Aorta (tissue), 5 donors: ENCODE results near the gene SMPD4. TPM values are rescaled to one million over a fixed set of nuclear protein-coding genes. Genes with fewer than 3 reads are reported as not detected.
"Not testable (repeated sequence)": the region's sequence is repeated elsewhere in the genome, so short reads cannot be mapped to it uniquely, and the experiment has no call there.

ENCODE experiments used
- ATAC-seq: fragments of 200-7000 bp; cut with Tn5 transposase; one replicate; pipeline ENCODE4 v1.9.1; 2022; ENCODE audit warnings: moderate library complexity; ENCODE audit not compliant: low FRiP score
- DNase-seq, 2 donors: peaks; one replicate each; pipeline ENCODE4 v3.0.0-alpha.2; 2020
- H3K27ac ChIP-seq, 2 donors: one replicate each; pipeline ENCODE4 v1.5.1; 2013; ENCODE audit warnings: low read length in 2 of 2, mild to moderate bottlenecking in 2 of 2, moderate library complexity in 2 of 2, control low read depth in 1 of 2, inconsistent platforms in 1 of 2, low read depth in 1 of 2
- H3K27me3 ChIP-seq, 2 donors: one replicate each; pipeline ENCODE4 v1.6.1; 2013; ENCODE audit warnings: control low read depth in 1 of 2, low read length in 1 of 2, mild to moderate bottlenecking in 1 of 2, moderate library complexity in 1 of 2; ENCODE audit not compliant: insufficient read depth in 2 of 2, control insufficient read depth in 1 of 2
- H3K36me3 ChIP-seq, 2 donors: one replicate each; pipeline ENCODE4 v1.6.1; 2013; ENCODE audit warnings: control low read depth in 1 of 2, low read length in 1 of 2, mild to moderate bottlenecking in 1 of 2; ENCODE audit not compliant: insufficient read depth in 2 of 2, control insufficient read depth in 1 of 2
- H3K4me1 ChIP-seq, 2 donors: one replicate each; pipeline ENCODE4 v1.6.1; 2013; ENCODE audit warnings: low read length in 2 of 2, control low read depth in 1 of 2, mild to moderate bottlenecking in 1 of 2, moderate library complexity in 1 of 2; ENCODE audit not compliant: insufficient read depth in 2 of 2, control insufficient read depth in 1 of 2
- H3K4me3 ChIP-seq, 2 donors: one replicate each; pipeline ENCODE4 v1.5.1; 2013; ENCODE audit warnings: low read length in 2 of 2, control low read depth in 1 of 2, mild to moderate bottlenecking in 1 of 2
- H3K9me3 ChIP-seq: one replicate; pipeline ENCODE4 v1.6.1; 2013; ENCODE audit warnings: mild to moderate bottlenecking, low read length; ENCODE audit not compliant: control insufficient read depth
- WGBS, 2 donors: extraction: QIAGEN DNeasy Blood & Tissue Kit; methylation state at CpG; one replicate each; pipeline ENCODE4 v1.1.7; 2013; 5-methylcytosine and 5-hydroxymethylcytosine counted together
- intact Hi-C, 2 donors: fragments of 100-400 bp; cut with DNase I; formaldehyde crosslinking; loops; one replicate each; pipeline versions ENCODE4 v1.14.2 to v1.15.0; 2022
- polyA plus RNA-seq, 2 donors: library from polyadenylated mRNA; stranded (reverse); fragments of 200-250 nt; gene quantifications; one replicate each; pipeline ENCODE4 v1.2.3, GENCODE V29; 2013
- total RNA-seq, 2 donors: library from RNA; stranded (reverse); fragmentation: NEBNext Ultra II Directional; extraction: Animal tissue kit (Norgen Biotek cat#: 25700); gene quantifications; one replicate each; pipeline ENCODE4 v1.2.1, GENCODE V29; 2021
- donor health status: healthy with polysubstance abuse.
- donor health status: Bipolar disorder and iron deficiency.
- donor health status: DM: no; HTN: no; CAD: no.
- donor health status: DM: no; HTN: no; CAD: no.
- donor health status: DM: yes; HTN: yes; CAD: no.

SMPD4 gene
- total and polyA plus RNA-seq, 4 donors = 14.4 to 60.7 (median 34.9) TPM

GRCh38 chr2:130152816-130153595, 28.4 kb downstream of the SMPD4 start:
- 92% methylated on average over 23 to 25 of the region's 25 CpGs for WGBS, 2 donors
- DNase-seq = peak in 1 of 2 donors; percentile 67
- no peak for ATAC-seq
- intact Hi-C loops = no loop called here
- Histone ChIP-seq H3K27me3 (no peaks in the 10 kb centered on the region), H3K4me3 (no peak overlapping the region), H3K36me3 (peaks cover 0 to 5% of the 10 kb centered on the region in 2 donors), H3K4me1 (no peaks in the 10 kb centered on the region), H3K27ac (no peak overlapping the region), H3K9me3 (no peaks in the 10 kb centered on the region)

- WGBS, 2 donors = 89 to 92% methylated on average over 11 to 27 of the region's 27 CpGs
- H3K36me3 ChIP-seq, H3K9me3 ChIP-seq, ATAC-seq, H3K27me3 ChIP-seq, H3K4me1 ChIP-seq, intact Hi-C loops, H3K4me3 ChIP-seq, H3K27ac ChIP-seq: not testable (repeated sequence)
- peak in 1 of 2 donors; percentile 41 for DNase-seq
Observed at GRCh38 chr2:130152136-130152815, 29.1 kb downstream of the SMPD4 start.

- H3K27me3 ChIP-seq, intact Hi-C loops, H3K27ac ChIP-seq, H3K9me3 ChIP-seq, ATAC-seq, H3K4me3 ChIP-seq, H3K36me3 ChIP-seq, H3K4me1 ChIP-seq: not testable (repeated sequence)
- DNase-seq = peak in 1 of 2 donors; percentile 17
- WGBS, 2 donors = 66 to 71% methylated on average over 5 of the region's 5 CpGs
Observed at GRCh38 chr2:130151145-130151512, 30.3 kb downstream of the SMPD4 start.

GRCh38 chr2:130150181-130151144, 30.9 kb downstream of the SMPD4 start:
- DNase-seq = peak in 1 of 2 donors; percentile 65

GRCh38 chr2:130148515-130148914, 32.9 kb downstream of the SMPD4 start:
- 43 to 44% methylated on average over 6 of the region's 6 CpGs for WGBS, 2 donors
- DNase-seq, H3K27ac ChIP-seq, H3K9me3 ChIP-seq, H3K4me1 ChIP-seq, ATAC-seq, H3K27me3 ChIP-seq, intact Hi-C loops, H3K4me3 ChIP-seq, H3K36me3 ChIP-seq: not testable (repeated sequence)

More at GRCh38 chr2:130150181-130151144, 30.9 kb downstream of the SMPD4 start:
- H3K9me3 ChIP-seq = no peaks in the 10 kb centered on the region
- intact Hi-C loops = no loop called here
- H3K4me1 ChIP-seq = no peaks in the 10 kb centered on the region
- H3K27me3 ChIP-seq = no peaks in the 10 kb centered on the region
- peaks cover 0 to 5% of the 10 kb centered on the region in 2 donors for H3K36me3 ChIP-seq
- 88 to 92% methylated on average over 23 of the region's 23 CpGs for WGBS, 2 donors
- no peak overlapping the region for H3K27ac ChIP-seq
- ATAC-seq = no peak
- H3K4me3 ChIP-seq = no peak overlapping the region

GRCh38 chr2:130145006-130145414, 36.4 kb downstream of the SMPD4 start, which contains the start of gene CCDC74B:
Gene CCDC74B (minus strand): TSS chr2:130145112. CDS start chr2:130144996, 116 bp downstream.
- DNase-seq = peak; percentile 66 to 87
- WGBS, 2 donors = 2 to 4% methylated on average over 25 to 30 of the region's 30 CpGs
- peak; percentile 73 for ATAC-seq
- H3K27ac ChIP-seq, H3K4me1 ChIP-seq, H3K27me3 ChIP-seq, intact Hi-C loops, H3K36me3 ChIP-seq, H3K9me3 ChIP-seq: not testable (repeated sequence)
- H3K4me3 ChIP-seq = peak within 1 kb of the TSS in 1 of 2 donors; percentile 31

GRCh38 chr2:130143266-130144039, 37.9 kb downstream of the SMPD4 start:
- WGBS, 2 donors = 53 to 87% methylated on average over 12 to 23 of the region's 28 CpGs
- ATAC-seq, H3K27ac ChIP-seq, H3K27me3 ChIP-seq, H3K4me3 ChIP-seq, H3K36me3 ChIP-seq, intact Hi-C loops, H3K9me3 ChIP-seq, H3K4me1 ChIP-seq: not testable (repeated sequence)
- DNase-seq = peak in 1 of 2 donors; percentile 49
